Astrocyte of the cerebellum (primary cell): Measurements from ENCODE around the gene TMEM45A.

Source experiments
- DNase-seq: peaks from one replicate; pipeline ENCODE4 v3.0.0-alpha.2; 2011; ENCODE audit warnings: low read depth
- H3K4me3 ChIP-seq: 2 replicates; pipeline ENCODE4 v1.5.1; 2011; ENCODE audit warnings: mild to moderate bottlenecking, low read depth, low read length, moderate library complexity
- in situ Hi-C: cut with HindIII; loops from 2 replicates; pipeline ENCODE4 v1.10.0; 2017; ENCODE audit warnings: low sequenced_read_pairs
- TF ChIP-seq, protein P1 (sequence below): IDR thresholded peaks from 2 replicates; pipeline ENCODE4 v1.5.1; 2012; ENCODE audit warnings: low read length, low read depth, moderate library complexity, mild to moderate bottlenecking; ENCODE audit errors: missing control alignments

Gene TMEM45A

GRCh38 chr3:100518244-100518643, 25.8 kb downstream of the TMEM45A start:
- DNase-seq, result no peak
- in situ Hi-C loops, result no loop called here
- no peak overlapping the region for H3K4me3 ChIP-seq
- TF ChIP-seq, protein P1, sequence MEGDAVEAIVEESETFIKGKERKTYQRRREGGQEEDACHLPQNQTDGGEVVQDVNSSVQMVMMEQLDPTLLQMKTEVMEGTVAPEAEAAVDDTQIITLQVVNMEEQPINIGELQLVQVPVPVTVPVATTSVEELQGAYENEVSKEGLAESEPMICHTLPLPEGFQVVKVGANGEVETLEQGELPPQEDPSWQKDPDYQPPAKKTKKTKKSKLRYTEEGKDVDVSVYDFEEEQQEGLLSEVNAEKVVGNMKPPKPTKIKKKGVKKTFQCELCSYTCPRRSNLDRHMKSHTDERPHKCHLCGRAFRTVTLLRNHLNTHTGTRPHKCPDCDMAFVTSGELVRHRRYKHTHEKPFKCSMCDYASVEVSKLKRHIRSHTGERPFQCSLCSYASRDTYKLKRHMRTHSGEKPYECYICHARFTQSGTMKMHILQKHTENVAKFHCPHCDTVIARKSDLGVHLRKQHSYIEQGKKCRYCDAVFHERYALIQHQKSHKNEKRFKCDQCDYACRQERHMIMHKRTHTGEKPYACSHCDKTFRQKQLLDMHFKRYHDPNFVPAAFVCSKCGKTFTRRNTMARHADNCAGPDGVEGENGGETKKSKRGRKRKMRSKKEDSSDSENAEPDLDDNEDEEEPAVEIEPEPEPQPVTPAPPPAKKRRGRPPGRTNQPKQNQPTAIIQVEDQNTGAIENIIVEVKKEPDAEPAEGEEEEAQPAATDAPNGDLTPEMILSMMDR, result no peak

DNA sequence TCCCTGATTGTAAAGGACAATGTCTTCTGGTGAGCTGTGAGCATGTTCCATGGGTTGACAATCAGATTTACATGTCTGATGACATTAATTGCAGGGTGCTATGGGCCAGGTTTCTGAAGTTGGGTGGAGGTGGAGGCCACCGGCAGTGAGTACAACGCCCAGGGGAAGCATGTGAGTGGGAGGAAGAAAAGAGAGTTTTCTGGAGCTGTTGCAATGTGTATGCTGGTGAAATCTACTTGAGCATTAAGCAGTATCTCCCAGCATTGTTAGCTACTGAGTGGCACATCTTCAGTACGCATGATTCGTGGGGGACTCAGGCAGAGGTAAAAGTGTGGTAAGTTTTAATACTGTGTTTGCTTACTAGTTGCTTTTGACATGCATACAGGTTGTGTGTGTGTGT, 26.6 kb downstream of the TMEM45A start:
- DNase-seq, result no peak
- no peak overlapping the region for H3K4me3 ChIP-seq
- TF ChIP-seq, protein P1, result no peak
- in situ Hi-C loops, result no loop called here

DNA sequence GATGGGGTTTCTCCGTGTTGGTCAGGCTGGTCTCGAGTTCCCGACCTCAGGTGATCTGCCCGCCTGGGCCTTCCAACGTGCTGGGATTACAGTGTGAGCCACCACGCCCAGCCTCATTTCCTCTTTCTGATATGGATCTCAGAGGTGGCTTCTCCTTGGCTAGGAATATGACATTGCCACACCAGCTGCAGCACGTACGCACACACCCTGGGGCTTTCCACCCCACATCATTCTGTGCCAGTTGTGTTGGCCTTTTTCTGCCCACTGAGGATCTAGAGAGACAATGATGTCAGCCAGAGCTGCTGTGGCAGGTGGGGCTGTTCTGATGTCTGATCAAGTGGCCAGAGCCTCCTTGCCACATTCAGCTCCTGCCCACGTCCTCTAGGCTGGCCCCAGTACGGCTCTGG, 29.0 kb downstream of the TMEM45A start:
- DNase-seq, result no peak
- in situ Hi-C loops, result no loop called here
- no peak overlapping the region for H3K4me3 ChIP-seq
- TF ChIP-seq, protein P1, result no peak

- in situ Hi-C loops, result no loop called here
- TF ChIP-seq, protein P1, result no peak
- no peak for DNase-seq
- H3K4me3 ChIP-seq, result no peak overlapping the region
Observed at GRCh38 chr3:100522125-100522524, 29.7 kb downstream of the TMEM45A start.

GRCh38 chr3:100523050-100523760, 30.8 kb downstream of the TMEM45A start:
- DNase-seq, result peak; percentile 12
- TF ChIP-seq, protein P1, result no peak
- no peak overlapping the region for H3K4me3 ChIP-seq
- in situ Hi-C loops, result no loop called here

- peak; percentile 95 for DNase-seq
- TF ChIP-seq, protein P1, result no peak
- no peak overlapping the region for H3K4me3 ChIP-seq
- in situ Hi-C loops, result no loop called here
Observed at GRCh38 chr3:100525753-100526612, 33.6 kb downstream of the TMEM45A start.
